ENCODE results near the gene MAP3K4.

DNA sequence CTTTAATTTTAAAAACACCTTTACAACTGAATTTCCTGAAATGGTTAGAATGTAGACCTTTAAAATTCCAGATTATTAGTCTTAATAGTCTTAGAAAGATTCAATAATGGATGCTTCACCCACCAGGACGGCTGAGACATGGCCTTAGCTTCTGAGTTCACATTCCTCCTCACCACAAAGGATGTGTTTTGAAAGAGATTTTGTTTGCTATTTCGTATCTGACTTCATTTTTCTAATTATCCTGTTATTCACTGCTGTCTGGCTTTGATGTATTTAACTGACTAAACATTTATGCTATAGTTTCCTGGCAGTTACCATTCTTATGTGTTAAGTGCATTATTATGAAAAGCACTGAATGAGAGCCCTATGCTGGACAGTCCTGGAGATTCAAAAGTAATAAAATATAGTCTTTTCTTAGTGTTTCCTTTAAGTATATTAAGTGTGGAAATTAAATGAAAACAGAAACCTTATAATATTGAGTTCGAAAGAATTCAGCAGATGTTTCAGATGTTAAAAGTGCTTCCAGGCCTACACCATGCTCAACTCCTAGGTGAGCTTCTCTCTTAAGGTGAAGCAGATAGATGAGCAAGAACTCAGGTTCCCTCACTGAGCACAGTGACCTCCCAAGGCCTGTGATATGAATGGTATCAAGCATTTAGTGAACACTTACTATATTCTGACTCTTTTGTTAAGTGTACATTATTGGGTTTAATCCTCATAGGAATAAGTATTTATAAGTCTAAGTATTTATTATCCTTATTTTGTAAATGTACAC, 40.3 kb downstream of the MAP3K4 start:
- TF ChIP-seq, protein P1, sequence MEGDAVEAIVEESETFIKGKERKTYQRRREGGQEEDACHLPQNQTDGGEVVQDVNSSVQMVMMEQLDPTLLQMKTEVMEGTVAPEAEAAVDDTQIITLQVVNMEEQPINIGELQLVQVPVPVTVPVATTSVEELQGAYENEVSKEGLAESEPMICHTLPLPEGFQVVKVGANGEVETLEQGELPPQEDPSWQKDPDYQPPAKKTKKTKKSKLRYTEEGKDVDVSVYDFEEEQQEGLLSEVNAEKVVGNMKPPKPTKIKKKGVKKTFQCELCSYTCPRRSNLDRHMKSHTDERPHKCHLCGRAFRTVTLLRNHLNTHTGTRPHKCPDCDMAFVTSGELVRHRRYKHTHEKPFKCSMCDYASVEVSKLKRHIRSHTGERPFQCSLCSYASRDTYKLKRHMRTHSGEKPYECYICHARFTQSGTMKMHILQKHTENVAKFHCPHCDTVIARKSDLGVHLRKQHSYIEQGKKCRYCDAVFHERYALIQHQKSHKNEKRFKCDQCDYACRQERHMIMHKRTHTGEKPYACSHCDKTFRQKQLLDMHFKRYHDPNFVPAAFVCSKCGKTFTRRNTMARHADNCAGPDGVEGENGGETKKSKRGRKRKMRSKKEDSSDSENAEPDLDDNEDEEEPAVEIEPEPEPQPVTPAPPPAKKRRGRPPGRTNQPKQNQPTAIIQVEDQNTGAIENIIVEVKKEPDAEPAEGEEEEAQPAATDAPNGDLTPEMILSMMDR (IDR thresholded peaks at IDR 0.05), result no peak
- TF ChIP-seq POLR2AphosphoS5 (IDR thresholded peaks at IDR 0.05; ENCODE audit: insufficient read depth in 1 of 2, low read depth in 1 of 2), result no peak

Data from vagina (tissue), 2 donors.